ENCODE measurements around the gene UBE2V1. TPM values are rescaled to one million over a fixed set of nuclear protein-coding genes. Genes with fewer than 3 reads are reported as not detected.

UBE2V1 gene
- total RNA-seq, 1 donor from 2014 or later = 62.5 TPM

DNA sequence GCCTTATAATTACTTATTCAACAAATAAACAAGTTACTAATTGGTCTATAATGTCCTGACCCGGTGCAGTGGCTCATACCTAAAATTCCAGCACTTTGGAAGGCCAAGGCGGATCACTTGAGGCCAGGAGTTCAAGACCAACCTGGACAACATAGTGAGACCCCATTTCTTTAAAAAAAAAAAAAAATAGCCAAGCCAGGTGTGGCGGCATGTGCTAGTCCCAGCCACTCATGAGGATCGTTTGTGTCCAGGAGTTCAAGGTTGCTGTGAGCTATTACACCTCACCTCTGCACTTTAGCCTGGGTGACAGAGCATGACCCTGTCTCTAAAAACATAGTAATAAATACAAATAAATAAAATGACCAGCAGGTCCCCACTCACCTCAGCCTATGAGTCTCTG lies 9.8 kb upstream of the UBE2V1 start:
- Histone ChIP-seq H3K4me3 (ENCODE audit: low read depth, low read length) (no peak overlapping the region), H3K27me3 (ENCODE audit: control insufficient read depth, insufficient read depth, low read length) (no peaks in the 10 kb centered on the region), H3K36me3 (ENCODE audit: control insufficient read depth, insufficient read depth, low read length) (no peaks in the 10 kb centered on the region)
- DNase-seq (ENCODE audit: low read depth) = no peak
- no peak for TF ChIP-seq CTCF (IDR thresholded peaks at IDR 0.05; ENCODE audit: insufficient read depth, low read length, poor library complexity, severe bottlenecking)

DNA sequence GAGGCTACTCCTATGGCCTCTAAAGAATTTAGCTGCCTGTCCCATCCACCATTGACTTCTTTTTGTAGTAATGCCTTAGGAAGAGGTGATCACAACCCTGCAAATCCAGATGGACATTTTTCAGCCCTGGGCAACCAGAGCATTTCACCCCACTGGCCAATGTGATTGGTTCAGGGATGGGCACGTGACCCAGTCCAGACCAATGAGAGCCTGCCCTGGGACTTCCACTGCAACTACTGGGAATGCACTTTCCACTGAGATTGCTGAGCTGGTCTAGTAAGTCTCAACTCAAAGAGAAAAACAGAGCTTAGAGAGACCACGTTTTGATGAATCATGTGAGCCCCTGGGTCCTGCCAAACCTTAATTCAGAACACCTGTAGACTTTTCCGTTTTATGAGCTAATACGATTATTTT lies 8.9 kb upstream of the UBE2V1 start:
- TF ChIP-seq CTCF (IDR thresholded peaks at IDR 0.05; ENCODE audit: insufficient read depth, low read length, poor library complexity, severe bottlenecking) = no peak
- no peaks in the 10 kb centered on the region for H3K36me3 ChIP-seq (ENCODE audit: control insufficient read depth, insufficient read depth, low read length)
- H3K27me3 ChIP-seq (ENCODE audit: control insufficient read depth, insufficient read depth, low read length) = no peaks in the 10 kb centered on the region
- H3K4me3 ChIP-seq (ENCODE audit: low read depth, low read length) = no peak overlapping the region
- no peak for DNase-seq (ENCODE audit: low read depth)

GRCh38 chr20:50120935-50121693 lies 8.2 kb upstream of the UBE2V1 start:
- Histone ChIP-seq H3K36me3 (ENCODE audit: control insufficient read depth, insufficient read depth, low read length) (no peaks in the 10 kb centered on the region), H3K27me3 (ENCODE audit: control insufficient read depth, insufficient read depth, low read length) (no peaks in the 10 kb centered on the region), H3K4me3 (ENCODE audit: low read depth, low read length) (no peak overlapping the region)
- no peak for DNase-seq (ENCODE audit: low read depth)
- peak; percentile 96 for TF ChIP-seq CTCF (IDR thresholded peaks at IDR 0.05; ENCODE audit: insufficient read depth, low read length, poor library complexity, severe bottlenecking)

- H3K36me3 ChIP-seq (ENCODE audit: control insufficient read depth, insufficient read depth, low read length) = no peaks in the 10 kb centered on the region
- H3K27me3 ChIP-seq (ENCODE audit: control insufficient read depth, insufficient read depth, low read length) = no peaks in the 10 kb centered on the region
- DNase-seq (ENCODE audit: low read depth) = no peak
- H3K4me3 ChIP-seq (ENCODE audit: low read depth, low read length) = no peak overlapping the region
- no peak for TF ChIP-seq CTCF (IDR thresholded peaks at IDR 0.05; ENCODE audit: insufficient read depth, low read length, poor library complexity, severe bottlenecking)
Measured at GRCh38 chr20:50118203-50118602, 5.3 kb upstream of the UBE2V1 start.

DNA sequence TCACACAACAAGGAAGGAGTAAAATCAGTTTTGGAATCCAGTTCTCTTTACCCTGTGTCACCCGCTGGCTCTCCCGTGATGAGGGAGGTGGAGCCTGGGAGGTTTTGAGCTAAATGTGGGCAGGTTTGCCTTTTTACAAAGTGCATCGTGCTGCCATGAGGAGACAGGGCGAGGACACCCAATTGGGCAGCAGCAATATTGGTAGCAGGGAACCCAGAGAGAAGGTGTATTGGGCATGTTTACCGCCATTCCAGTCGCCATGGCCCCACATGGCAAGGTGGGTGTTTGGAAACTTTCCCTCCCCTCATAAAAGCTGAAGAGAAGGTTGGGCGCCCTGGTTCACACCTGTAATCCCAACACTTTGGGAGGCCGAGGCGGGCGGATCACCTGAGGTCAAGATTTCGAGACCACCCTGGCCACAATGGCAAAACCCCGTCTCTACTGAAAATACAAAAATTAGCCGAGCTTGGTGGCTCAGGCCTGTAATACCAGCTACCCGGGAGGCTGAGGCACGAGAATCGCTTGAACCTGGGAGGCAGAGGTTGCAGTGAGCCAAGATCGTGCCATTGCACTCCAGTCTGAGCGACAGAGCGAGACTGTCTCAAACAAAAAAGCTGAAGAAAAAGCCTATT lies 3.5 kb upstream of the UBE2V1 start:
- no peak for DNase-seq (ENCODE audit: low read depth)
- no peak for TF ChIP-seq CTCF (IDR thresholded peaks at IDR 0.05; ENCODE audit: insufficient read depth, low read length, poor library complexity, severe bottlenecking)

More for the DNA sequence above, 3.5 kb upstream of the UBE2V1 start:
- Histone ChIP-seq H3K27me3 (ENCODE audit: control insufficient read depth, insufficient read depth, low read length) (no peaks in the 10 kb centered on the region), H3K4me3 (ENCODE audit: low read depth, low read length) (peak overlapping the region; percentile 28), H3K36me3 (ENCODE audit: control insufficient read depth, insufficient read depth, low read length) (no peaks in the 10 kb centered on the region)

All from kidney epithelial cell (primary cell).